ENCODE data around the gene HSD17B12.

GRCh38 chr11:43734256-43734655 is 53.7 kb downstream of the HSD17B12 start:
- TF ChIP-seq, protein P1, sequence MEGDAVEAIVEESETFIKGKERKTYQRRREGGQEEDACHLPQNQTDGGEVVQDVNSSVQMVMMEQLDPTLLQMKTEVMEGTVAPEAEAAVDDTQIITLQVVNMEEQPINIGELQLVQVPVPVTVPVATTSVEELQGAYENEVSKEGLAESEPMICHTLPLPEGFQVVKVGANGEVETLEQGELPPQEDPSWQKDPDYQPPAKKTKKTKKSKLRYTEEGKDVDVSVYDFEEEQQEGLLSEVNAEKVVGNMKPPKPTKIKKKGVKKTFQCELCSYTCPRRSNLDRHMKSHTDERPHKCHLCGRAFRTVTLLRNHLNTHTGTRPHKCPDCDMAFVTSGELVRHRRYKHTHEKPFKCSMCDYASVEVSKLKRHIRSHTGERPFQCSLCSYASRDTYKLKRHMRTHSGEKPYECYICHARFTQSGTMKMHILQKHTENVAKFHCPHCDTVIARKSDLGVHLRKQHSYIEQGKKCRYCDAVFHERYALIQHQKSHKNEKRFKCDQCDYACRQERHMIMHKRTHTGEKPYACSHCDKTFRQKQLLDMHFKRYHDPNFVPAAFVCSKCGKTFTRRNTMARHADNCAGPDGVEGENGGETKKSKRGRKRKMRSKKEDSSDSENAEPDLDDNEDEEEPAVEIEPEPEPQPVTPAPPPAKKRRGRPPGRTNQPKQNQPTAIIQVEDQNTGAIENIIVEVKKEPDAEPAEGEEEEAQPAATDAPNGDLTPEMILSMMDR (conservative IDR thresholded peaks at IDR 0.05) = no peak
- no peak for TF ChIP-seq ZFX (IDR thresholded peaks at IDR 0.05)

Data from C4-2B (cell line).